Activated CD8-positive, alpha-beta memory T cell treated with anti-CD3 and anti-CD28 coated beads for 24 hours (primary cell): ENCODE results near the gene RNASEL.

Experiments
- DNase-seq: peaks from one replicate; pipeline ENCODE4 v3.0.0-alpha.2; 2020

Gene RNASEL

DNA sequence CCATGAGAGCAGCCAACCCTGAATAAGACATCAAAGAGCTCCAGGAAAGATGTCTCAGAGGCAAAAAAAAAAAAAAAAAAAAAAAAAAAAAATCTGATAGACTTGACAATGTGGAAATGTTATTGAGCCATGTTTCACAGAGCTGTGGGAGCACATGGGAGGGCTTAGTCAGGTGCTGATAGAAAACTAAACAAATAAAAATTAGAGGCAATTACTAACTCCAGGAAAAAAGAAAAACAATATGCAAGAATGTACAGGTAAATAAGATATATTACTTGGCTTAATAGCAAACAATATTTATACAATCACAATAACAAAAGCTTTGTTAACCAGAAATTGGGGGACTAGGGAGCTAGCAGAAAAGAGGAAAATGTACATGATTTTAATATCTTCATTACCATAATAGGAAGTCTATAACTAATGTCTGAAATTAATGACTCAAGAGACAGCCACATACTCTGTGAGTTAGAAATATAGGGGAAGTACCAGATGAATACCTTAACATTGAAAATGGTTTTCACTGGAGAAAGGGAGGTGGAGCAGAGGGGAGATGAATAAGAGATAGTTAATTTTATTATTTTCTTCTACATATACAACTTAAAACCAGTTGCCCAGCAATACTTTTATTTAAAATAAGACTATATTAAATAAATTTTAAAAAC lies 32.0 kb upstream of the RNASEL start:
- no peak for DNase-seq

DNA sequence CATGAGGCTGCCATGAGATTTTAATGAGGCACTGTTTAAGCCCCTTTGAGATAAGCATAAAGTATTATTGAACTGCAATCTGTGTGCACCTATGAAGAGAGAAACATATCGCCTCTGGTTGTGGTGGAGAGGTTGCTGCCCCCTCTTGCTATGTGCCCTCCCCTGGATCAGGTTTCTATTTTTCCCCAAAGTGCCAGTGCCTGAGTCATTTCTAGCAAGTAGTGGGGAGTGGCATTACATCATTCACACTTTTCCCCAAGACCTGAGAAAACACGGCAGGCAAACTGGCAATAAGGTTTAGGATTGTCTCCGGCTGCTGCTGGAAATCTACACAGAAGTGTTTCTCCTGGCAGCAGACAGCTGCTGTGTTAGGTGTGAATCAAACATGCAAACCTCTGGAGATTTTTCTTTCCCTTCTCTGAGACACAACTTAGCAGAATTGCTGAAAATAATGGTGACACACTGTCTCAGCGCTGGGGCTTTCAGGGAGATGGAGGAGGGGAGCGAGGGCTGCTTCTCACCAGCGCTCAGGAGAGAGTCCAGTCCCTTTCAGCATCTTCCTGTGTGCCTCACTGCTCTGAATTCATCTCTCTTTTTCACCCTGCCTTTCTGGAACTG lies 28.8 kb upstream of the RNASEL start:
- no peak for DNase-seq

DNA sequence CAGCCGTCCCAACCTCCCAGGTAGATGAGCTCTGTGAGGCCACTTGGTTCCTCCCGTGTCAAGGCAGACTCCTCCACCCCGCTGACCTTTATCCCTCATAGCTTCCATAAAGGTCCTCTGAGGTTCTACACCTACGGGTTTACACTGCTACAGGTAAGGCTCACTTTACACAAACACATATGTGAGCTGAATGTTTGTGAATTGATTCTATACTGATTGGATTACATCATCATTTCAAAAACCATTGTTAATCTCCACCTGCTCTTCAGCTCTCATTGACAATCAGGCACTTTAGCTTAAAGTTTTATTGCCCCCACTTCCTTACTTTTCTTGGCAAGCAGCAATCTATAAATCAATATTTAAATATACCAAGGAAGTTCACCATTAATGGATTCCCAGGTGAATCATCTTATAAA lies 28.0 kb upstream of the RNASEL start:
- DNase-seq, result no peak

DNA sequence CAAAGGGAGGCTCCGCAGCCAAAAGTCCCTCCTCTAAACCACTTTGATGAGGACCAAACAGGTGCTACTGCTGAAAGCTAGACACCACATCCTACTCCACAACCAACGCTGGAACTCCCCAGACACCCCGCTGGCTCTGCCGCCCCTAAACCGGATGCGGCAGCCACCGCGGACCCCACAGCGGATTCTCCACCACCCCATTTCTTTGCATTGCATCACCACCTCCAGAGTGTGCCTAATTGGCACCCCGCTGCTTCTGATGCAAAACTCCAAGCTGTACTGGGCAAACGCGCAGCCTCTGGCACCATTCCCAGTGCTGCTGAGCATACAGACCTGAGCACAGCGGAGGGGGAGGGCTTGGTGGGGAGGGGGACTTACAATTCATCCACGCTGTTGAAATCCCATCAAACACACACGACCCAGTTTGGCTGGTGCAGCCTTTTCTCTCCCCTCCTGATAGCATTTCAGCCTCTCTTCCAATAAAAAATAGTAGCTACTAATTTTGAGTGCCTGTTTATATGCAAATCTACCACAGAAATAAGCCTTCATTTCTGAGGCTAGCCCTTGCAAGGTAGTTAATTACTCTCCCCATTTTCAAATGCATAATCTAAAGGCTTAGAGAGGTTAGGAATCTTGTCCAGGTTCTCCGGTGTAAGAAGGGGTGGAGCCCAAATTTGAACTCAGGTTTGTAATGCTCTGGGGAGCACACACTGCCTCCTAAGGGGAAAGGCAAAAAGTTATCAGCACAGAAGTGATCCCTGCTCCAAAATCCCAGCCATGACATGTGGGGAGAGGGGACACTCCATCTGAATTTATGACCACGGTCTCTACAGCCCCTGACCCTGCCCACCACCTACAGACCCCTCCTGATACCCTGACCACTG lies 27.3 kb upstream of the RNASEL start:
- DNase-seq, result peak; percentile 90

DNA sequence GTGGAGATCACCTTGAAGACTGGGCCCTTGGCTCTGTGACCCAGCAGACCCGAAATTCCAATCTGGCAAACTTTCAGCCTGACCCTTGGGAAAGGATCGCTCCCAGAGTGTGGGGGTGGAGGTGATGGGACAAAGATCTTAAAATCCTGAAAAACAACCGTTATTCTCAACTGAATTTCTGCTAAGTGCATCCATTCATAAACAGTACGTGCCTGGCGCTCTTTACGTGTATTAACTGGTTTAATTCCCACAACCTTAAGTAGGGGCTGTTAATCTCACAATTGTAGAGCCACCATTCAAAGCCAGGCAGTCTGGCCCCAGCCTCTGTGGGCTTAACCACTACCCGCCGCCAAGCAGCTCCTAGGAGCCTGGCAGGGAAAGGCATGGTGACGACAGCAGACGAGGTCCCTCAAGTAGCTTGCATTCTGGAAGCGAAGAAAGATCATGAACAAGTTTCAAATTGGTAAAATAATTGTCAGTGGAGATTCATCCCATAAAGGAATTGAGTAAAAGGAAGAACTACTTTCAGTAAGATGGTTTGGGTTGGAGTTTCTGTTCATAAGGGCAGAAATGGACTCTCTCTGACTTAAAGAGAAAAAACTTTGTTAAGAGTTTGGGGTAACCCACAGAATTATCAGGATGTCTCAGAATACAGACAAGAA lies 26.5 kb upstream of the RNASEL start:
- peak; percentile 83 for DNase-seq

DNA sequence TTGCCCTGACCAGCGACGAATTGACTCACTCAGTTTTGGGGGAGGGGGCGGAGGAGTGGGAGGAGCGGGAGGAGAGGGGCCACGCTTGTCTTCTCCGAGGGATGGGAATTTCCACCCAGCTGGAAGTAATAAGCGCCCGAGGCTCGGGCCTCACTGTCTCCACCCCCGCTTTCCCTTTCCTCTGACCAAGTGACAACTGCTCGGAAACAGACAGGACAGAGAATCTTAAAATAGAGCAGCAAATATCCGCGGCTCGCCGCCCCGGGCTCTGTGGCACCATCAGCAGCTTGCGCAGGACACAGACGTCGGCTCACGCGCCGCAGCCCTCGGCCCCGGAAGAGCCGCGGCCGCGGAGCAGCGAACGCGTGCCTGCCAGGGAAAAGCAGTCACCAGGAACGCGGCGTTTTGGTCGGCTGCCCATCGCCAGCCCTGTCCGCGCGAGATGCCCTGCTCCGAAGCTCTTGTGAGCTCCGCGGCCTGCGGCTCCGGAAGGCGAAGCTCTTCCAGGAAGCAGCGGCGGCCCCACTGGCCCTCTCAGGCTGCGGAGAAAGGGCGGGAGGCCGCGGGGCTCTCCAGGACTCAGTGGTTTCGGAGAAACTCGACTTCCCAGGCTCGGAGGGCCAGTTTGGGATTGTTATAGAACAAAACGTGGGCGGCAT lies 25.9 kb upstream of the RNASEL start:
- DNase-seq, result peak; percentile 83

DNA sequence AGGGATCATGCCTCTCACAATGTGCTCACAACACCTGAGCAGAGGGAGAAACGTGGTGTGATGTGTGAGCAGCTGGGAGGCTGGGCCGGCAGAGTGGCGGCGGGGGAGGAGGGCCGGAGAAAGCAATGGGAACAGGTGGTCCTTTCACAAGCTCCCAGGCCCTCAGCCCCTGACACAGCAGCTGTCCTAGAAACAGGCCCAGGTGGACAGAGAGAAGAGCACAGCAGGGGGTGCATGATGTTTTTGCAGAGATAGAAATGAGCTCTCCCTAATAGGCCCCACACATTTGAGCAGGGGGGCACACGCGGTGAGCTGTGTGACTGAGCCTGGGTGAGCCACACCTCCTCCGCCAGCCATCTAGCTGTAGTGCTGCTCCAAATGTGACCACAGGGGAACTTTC lies 22.7 kb upstream of the RNASEL start:
- peak; percentile 51 for DNase-seq

DNA sequence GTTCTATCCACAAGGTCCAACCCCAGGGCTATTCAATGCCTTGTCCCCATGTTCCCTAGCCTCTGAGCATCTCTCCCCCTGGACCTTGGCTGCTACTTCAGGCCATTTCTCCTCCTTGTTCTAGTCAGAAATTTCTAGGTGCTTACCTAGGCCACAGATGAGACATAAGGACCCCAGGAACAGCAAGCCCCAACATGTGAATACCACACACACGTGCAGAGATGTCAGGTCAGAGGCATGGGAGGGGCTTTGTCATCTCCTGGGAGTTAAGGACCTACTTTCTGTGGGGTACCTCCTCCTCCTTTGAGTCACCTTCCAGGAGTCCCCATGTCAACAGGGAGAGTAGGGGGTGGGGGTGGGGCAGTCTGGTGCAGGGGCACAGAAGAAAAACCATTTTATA lies 22.3 kb upstream of the RNASEL start:
- peak; percentile 56 for DNase-seq

DNA sequence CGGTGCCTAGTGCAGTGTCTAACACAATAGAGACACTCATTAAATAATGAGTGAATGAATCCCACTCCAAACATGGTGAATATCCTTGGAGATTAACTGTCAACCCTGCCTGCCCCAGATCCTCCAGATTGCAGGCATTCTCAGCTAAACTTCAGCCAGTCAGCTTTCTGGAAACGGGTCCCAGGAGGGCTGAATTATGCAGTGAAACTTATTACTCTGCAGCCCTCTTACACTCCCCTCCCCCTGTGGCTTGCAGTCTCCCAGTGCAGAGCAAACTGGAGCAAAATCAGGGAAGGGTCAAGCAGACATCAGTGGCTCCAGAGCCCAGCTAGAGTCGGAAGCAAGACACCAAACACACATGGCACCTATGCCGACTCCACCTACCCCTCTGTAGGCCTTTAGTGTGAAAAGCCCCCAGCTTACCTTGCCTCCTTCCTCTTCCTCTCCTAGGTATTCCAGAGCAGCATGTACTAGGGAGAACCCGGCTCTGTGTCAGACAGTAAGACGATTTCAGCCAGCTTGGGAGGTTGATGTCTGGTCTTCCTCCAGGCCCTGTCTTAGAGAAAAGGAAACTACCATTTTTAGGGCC lies 21.6 kb upstream of the RNASEL start:
- DNase-seq, result no peak

DNA sequence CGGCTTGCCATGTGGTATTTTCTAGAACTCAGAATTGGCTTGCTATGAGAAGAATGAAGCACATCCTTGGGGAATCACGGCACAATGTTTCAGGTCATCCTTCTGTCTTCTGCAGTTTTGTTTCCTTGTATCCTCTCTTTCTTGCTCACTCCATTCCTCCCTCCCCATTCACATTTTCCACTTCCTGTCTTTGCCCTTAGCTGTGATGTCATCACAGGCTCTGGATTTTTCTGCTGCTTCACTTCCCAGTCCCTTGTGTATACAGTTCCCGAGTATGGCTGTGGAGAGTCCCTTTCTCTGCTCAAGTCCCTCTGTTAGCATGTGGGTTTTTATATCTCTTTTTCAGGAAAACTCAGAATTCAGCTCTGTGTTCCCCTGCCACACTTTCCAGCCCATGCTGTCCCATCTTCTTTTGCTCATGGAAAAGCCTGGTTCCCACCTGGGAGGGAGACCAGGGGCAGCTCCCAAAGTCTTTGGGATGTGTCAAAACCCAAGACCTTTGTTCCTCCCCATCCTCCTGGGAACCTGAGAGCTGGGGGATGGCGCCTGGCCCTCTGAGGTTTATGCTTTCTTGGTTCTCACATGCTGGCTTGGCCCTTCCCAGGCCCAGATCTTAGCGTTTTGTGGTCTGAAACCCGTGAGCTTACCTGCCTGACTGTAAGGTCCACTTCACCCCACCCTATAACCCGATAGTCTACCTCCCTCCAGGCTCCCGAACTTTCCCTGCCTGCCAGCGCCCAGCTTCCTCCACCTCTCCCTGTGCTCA lies 20.0 kb upstream of the RNASEL start:
- DNase-seq, result peak; percentile 40

DNA sequence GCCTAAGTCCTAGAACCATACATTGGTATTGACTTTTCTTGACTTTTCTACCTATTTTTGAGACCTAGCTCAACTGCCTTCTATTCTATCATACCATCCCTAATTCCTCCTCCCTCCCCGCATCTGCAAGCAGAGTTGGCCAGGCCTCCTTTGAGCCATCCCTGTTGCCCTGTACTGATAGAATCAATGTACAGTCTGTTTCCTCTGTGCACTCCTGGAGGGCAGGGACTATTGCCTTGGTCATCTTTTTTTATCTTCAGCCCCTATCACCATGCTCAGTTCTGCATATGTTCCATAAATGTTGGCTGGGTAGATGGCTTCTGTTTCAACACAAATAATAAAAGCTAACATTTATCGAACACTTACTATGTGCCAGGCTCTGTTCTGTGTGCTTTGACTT lies 19.2 kb upstream of the RNASEL start:
- peak; percentile 38 for DNase-seq

DNA sequence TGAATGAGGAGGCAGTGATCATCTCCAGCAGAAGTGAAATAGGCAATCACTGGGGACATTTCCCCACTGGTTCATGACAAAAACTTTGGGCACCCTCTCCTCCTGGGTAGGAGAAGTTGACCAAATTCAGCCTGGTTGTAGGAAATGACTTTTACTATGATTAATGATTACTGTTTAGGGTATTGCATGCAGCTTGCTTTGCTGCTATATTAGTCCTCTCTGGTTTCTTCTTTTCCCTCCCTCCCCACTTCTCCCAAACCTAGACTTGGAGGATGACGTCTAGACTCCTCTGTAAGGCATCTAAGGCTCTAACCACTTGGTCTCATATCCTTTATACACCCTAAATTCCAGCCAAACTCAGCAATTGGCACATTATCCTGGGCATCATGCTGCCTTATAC lies 18.5 kb upstream of the RNASEL start:
- DNase-seq, result peak; percentile 21

DNA sequence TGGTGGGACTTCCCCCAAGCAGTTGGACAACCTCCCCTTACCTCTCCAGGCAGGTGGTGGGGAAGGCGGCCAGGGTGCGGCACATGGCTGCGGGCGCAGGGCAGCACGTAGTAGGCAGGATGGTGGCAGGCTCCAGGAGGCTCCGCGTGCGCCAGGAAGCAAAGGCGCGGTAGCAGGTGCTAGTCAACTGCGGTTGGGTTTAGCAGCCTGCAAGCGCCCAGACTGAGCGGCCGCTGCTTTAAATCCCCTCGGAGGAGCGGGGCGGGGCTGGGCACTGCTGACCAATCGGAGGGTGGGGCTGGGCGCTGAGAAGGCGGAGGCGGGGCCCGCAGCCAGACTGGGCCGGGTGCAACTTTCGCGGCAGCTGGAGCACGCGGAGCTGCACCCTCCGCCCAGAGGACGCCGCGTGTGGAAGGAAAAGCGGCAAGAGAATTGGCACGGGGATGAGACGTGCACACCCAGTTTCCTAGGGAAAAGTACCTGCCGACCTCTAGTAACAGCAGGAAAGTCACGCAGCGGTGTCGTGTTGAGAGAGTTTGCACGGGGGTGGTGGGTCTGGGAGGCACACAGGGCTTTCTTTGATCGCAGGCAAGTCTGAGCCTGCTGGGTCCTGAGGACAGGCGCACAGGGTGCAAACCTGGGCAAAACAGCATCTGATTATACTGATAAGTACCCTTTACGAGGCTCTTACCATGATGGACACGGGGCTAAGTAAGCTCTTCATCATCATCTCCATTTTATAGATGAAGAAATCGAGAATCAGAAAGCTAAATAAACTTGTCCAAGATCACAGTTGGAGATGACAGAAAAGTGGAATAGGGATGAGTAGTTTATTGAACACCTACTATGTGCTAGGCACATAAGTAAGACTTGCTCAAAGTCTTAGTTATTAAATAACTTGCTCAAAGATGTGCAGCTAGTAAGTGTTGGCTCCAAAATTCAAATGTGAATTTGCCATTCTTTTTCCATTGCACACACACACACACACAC lies 15.4 kb upstream of the RNASEL start, which contains the start of gene RGS16:
Gene RGS16 (minus strand): TSS at position 215 of the 990 bp plus-strand sequence. CDS start 130 bp downstream, at position 85.
- DNase-seq, result peak; percentile 97

DNA sequence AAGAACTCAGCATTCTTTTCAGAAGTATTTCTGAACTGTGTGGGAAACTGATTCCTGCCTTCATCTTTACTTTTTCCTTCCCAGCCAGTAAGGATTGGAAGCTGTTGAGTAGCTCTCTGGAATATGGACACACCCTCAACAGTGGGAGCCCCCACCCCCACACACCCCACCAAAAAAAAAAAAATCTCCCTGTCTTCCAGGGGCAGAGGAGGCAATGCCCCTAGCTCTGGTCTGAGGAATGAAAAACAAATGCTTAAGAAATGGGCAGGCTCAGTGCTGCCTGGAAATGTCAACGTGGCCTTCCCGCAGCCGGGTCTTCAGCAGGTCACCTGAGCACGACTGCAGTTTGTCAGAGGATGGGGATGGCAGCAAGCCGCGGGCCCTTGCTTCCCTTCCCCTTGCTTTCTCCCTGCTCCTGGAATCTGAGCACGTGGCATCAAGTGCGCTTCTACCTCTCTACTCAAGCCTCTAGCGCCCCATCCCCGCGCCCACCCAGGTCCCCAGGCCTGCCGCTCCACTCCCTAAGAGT lies 14.7 kb upstream of the RNASEL start:
- DNase-seq, result no peak

DNA sequence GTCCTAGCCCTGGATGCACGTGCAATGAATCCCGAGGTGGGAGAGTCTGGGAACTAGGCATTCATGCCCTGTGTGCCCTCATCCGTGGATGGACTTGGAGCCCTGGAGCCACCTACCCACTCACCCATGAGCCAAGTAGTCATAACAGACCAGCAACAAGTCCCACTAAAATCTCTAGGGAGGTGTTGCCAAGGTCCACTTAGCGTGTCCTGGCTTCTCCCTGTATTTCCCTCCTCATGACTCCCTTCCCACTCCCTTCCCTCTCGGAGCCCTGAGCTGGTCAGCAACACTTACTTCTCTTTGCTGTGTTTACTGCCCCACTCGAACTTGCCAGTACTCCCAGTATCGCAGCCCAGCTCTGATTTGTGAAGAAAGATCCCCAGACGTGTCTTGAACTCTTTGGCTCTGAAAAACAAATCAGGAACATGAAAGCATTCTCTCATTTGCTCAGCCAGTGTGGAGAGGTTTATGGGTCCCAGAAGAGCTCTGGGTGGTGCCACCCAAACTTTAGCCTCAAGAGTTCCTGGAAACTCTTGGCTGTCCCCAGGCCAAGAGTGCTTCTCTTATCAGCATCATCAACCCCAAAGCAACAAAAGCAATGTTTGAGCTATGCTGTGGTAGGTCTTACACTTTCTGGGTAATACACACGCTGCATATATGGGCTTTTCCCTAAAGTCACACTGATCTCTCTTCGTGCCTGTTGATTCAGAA lies 14.0 kb upstream of the RNASEL start:
- no peak for DNase-seq

DNA sequence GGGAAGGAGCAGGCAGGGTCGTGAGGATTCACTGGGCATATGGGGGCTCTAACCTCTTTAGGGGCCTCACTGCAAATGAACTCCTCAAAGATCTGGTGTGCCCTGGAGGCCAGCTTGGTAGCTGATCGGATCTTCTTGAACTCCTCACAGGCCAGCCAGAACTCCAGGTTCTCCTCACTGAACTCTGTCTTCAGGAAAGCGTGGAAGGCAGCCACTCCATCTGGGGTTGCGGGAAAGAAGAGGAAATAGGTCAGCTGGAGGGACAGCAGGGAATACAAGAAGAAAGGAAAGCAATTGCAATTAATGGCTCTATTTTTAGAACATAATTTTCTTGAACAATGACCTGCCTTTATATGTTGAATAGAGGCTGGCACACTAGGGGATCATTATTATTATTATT lies 12.9 kb upstream of the RNASEL start:
- DNase-seq, result no peak

DNA sequence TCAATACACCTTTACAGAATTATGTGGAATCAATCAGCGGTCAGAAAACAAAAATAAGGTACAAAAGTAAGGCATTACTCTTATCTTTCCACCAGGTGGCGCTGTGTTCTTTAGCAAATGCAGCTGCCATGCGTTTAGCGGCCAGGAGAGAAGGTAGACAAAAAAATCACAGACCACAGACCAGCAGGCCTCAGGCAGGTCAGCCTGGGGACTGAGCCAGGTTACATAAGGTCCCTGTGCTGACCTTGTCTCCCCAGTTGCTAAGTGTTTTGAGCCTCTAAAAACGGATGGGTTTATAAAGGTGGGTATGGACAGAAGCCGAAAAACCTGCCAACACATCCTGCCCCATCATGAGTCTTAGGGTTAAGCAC lies 12.3 kb upstream of the RNASEL start:
- DNase-seq, result peak; percentile 81

DNA sequence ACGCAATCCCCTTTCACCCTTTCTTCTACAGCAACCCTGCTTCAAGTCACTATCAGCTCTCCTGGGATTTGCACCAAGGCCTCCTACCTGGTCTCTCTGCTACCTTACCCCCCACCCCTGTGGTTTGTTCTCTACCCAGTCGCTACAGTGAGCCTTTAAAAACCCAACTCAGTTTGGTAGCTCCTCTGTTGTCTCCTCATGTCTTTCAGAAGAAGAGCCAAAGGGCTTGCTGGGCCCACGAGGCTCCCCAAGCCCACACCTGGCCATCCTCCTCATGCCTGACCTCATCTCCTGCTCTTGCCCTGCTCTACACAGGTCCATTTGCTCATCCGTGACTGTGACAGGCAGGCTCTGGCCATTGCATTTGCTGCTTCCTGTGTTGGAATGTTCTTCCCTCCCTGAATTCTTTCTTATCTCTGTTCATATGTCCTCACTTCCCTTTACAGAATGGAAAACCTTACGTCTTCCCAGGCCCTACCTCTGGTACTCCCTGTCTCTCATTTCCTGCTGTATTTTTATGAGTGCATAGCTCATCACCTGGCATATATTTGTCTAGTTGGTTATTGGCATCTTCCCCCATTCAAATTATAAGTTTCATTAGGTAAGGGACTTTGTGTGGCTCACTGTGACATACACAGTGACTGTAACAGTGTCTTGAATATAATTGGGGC lies 11.8 kb upstream of the RNASEL start:
- DNase-seq, result peak; percentile 59
